LNCAP (cell line): Measurements from ENCODE around the gene PTGDR2.

Source experiments
- CTCF ChIP-seq: fragments of 450-650 bp; IDR thresholded peaks from 2 replicates; pipeline ENCODE4 v1.5.1; 2017; ENCODE audit warnings: mild to moderate bottlenecking

Gene PTGDR2

DNA sequence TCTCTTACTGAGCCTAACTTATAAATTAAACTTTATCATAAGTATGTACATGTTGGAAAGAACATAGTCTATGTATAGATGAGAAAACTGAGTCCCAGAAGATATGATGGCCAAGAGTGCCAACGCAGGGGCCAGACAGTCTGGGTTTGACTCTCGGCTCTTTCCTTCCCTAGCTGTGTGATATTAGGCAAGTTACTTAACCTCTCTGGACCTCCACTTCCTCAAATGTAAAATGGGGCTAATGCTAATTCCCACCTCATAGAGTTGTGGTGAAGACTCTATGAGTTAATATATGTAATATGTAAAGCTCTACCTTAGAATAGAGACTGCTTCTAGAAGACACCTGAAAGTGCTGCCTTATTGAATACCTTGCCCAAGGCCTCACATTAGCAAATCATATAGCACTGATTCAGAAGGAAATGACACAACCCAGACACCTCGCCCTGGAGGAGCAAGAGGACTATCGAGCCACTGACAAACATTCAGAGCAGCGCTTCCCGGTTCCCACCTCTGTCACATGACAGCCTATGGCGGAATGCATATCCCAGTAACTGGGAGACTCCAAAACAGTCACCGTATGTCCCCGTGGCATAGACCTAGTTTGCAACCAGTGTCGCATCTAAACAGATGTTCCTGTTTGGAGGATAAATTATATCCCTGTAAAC is 25.1 kb downstream of the PTGDR2 start:
- TF ChIP-seq CTCF, result no peak

GRCh38 chr11:60825790-60826189 is 30.0 kb downstream of the PTGDR2 start:
- no peak for TF ChIP-seq CTCF

DNA sequence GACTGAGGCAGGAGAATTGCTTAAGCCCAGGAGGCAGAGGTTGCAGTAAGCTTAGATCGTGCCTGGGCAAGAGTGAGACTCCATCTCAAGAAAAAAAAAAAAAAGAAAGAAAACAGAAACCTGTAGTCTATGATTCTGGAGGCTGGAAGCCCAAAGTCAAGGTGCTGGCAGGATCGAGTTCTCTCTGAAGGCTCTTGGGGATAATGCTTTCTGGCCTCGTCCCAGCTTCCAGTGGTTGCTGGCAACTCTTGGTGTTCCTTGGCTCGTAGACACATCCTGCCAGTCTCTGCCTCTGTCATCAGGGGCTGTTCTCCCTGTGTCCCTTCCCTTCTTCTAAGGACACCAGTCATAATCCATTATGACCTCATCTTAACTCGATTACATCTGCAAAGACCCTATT is 30.6 kb downstream of the PTGDR2 start:
- no peak for TF ChIP-seq CTCF

DNA sequence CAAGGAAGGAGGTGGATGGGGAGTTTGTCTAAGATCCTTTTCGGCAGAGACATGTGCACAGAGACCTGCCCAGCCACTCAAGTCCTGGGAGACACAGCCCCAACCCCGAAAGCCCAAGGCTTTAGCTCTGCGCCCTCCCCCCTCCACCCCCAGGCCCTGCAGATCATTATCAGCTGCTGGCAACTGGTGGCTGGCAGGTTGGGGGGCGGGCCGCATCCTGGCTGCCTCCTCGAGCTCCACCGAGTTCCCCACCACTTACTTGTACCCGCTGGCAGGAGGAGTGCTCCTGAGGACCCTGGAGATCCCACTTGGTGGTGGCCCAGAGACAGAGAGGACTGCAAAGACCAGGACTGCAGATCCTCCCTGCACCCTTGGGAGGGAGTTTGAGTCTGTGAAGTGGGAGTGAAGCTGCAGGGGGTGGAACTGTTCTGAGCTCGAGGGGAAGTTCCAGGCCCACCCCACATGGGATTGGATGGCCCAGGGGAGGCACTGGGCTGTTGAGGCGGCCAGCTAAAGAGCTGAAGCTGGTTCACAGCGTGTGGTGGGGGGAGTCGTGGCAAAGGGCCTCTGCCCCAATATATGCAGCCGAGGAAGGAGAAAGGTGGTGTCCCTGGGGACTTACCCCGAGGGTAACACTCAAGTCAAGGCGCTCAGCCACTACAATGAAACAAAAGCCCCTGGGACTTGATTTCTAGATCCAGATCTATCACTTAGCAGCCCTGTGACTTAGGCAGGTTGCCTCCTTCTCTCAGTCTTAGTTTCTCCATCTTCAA is 33.7 kb downstream of the PTGDR2 start:
- TF ChIP-seq CTCF, result no peak

- TF ChIP-seq CTCF, result no peak
Observed at GRCh38 chr11:60818057-60818456, 37.7 kb downstream of the PTGDR2 start.

- TF ChIP-seq CTCF, result no peak
Observed at GRCh38 chr11:60816590-60817157, 39.1 kb downstream of the PTGDR2 start.

DNA sequence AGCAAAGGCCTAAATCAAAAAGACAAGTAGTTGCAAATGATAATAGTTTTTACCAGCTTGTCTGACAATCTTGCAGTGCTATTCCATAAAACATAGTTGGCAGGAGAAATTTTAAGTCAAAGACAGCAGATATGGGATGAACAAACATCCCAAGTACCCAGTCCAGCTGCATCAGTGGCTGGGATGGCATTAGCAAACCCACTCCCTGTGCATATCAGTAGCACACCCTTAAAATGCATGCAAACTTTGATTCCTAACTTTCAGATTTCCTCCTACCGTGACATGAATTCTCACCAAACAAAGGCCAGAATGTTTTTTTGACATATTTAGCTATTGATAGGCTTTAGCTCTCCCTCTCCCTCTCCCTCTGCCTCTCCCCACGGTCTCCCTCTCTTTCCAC is 41.6 kb downstream of the PTGDR2 start:
- TF ChIP-seq CTCF, result no peak
